ENCODE measurements around the gene SYT7.

The SYT7 gene

DNA sequence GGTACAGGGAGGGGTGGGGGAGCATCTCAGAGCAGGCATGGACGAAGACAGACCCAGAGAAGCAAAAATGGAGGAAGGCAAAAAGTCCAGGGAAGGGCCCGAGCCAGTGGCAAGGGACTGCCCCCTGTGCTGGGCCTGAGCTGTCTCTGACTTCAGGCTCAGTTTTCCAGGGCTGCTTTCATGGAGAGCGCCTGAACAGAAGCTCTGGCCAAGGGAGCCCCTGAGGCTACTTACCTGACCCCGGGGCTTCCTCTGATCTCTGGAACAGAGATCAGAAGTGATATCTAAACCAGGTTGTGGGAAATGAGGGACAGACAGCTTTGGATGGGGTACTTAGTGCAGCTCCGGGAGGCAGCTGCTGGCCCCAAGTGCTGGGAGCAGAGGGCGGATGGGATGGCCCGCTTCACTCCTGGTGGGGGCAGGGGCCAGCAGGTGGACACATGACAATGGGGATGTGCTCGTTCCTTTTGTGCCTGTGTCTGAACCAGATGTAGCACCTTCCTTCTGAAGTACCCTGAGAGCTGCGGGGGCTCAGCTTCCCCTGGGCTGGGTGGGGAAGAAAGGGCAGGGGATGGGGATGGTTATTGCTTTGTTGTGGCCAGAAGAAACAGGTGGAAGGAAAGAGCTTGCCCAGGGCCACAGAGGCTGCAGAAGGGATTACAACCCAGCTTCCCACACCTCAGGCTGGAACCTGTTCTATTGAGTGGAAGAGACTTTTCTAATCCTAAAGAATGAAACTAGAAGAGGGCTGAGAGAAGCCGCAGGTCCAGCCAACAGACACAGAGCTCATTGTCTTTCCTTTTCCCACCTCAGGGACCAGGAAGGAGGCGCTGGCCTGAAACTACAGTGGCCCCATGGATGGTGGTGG, 66.6 kb downstream of the SYT7 start:
- DNase-seq (ENCODE audit: low spot score): no peak

GRCh38 chr11:61513143-61513765, 67.6 kb downstream of the SYT7 start:
- DNase-seq (ENCODE audit: low spot score): no peak

DNA sequence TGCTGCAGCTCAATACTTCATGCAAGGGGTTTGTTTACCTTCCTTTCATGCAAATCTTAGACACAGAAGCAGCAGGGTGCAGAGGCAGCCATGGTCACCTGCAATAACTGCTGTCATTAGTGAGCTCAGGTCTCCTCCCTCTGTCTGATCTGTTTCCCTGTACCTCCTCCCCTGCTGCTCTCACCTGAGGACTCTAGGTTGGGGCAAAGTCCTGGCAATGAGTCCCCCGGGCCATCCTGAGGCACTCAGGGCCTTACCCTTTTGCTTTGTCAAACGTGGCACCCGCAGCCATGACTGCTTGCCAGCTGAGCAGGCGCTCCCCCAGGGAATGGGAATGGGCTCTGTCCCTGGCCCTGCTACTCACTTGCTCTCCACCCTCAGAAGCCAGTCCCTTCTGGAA, 68.4 kb downstream of the SYT7 start:
- no peak for DNase-seq (ENCODE audit: low spot score)

- DNase-seq (ENCODE audit: low spot score): no peak
Observed at GRCh38 chr11:61511383-61511782, 69.5 kb downstream of the SYT7 start.

DNA sequence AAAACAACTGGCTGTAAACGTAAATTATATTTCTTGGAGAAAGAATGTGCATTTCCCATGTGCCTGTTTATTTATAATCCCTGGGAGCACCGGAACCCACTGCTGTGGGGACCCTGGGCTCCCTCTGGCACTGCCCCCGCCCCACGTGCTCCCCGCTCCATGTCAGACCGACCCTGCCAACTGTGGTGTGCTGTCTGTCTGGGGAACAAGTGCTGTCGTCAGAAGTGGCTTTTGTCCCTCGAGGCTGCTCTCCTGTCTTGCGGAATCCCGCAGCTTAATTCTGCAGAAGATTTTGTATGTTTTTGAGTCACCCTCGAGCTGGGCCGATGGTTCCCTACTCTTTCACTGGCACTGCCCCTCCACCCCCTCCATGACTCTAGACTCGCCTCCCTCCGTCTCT, 69.9 kb downstream of the SYT7 start:
- no peak for DNase-seq (ENCODE audit: low spot score)

DNA sequence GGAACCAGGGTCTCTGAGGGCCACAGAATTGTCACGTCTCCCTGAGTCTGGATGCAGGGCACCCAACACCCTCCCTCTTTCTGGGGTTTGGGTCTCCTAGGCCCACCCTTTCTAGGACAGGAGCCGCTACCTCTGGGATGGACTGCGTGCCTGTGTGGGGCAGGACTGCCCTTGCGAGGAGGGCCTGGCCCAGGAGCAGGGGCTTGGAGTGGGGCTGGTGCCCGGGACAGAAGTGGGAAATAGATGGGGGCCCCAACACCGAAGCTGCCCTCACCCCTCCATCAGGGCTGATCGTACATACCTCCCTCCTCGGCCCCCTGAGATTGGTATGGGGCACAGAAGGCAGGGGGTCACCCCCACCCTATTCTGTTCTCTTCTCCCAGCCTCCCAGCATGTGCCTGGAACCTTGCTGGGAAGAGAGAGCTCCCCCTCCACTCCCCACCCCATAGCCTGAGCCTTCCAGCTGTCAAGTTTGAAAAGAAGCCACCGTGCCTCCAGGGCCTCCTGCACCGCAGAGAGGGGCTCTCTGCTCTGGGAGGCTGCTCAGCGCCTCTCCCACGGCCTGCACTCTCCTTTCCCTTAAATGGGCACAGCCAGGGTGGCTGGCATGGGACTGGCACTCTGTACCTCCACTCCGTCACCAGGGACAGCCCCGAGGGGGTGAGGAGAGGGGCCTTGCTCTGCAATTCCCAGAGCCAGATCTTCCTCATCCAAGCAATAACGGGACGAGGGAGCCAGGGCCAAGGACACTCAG, 70.5 kb downstream of the SYT7 start:
- no peak for DNase-seq (ENCODE audit: low spot score)

- peak; percentile 78 for DNase-seq (ENCODE audit: low spot score)
Observed at GRCh38 chr11:61509043-61510029, 71.5 kb downstream of the SYT7 start.

DNA sequence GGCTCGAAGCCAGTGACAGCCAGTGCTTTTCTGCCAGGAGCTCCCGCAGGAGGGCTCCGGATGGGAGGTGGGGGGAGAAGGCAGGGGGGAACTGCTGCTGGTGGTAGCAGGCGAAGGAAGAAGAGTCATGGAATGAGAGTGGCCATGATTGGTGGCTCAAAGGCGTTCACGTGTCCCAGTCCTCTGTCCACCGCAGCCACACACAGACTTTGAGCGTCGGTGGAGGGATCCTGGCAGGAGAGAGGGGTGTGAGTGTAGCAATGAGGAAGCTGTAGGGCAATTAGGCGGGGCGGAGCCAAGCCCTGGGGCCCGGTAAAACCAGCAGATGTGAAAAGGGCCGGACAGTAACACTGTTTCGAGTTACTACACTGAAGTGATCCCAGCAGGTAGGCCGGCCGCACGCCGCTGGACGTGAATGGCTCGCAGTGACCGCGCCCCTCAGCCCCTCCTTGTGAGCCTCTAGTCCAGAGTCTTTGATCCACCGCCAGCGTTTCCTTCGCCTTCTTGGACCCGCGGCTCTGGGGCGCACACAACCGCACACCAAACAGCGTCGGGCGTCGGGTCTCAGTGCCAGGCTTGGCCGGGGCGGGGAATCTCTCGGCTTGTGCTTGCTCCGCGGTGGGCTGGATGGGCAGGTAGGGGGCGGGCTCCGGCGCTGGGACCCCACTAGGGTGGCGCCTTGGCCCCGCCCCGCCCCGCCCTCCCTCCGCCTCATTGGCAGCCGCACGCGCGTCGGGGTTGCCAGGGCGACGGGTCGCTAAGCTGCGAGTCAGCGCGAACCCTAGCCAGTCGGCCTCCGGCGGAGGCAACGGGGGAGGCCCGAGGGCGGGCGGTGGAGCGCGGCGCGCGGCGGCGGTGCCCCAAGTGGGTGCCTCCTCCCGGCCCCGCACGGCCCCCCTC, 72.7 kb downstream of the SYT7 start, which contains the start of gene LRRC10B:
LRRC10B (plus strand) TSS at position 788 of the 900 bp plus-strand sequence. CDS start 250 bp downstream, outside the sequence.
- DNase-seq (ENCODE audit: low spot score): no peak

GRCh38 chr11:61507012-61507768, 73.7 kb downstream of the SYT7 start:
- no peak for DNase-seq (ENCODE audit: low spot score)

GRCh38 chr11:61505640-61506155, 75.2 kb downstream of the SYT7 start:
- DNase-seq (ENCODE audit: low spot score): no peak

GRCh38 chr11:61505106-61505505, 75.8 kb downstream of the SYT7 start:
- DNase-seq (ENCODE audit: low spot score): no peak

DNA sequence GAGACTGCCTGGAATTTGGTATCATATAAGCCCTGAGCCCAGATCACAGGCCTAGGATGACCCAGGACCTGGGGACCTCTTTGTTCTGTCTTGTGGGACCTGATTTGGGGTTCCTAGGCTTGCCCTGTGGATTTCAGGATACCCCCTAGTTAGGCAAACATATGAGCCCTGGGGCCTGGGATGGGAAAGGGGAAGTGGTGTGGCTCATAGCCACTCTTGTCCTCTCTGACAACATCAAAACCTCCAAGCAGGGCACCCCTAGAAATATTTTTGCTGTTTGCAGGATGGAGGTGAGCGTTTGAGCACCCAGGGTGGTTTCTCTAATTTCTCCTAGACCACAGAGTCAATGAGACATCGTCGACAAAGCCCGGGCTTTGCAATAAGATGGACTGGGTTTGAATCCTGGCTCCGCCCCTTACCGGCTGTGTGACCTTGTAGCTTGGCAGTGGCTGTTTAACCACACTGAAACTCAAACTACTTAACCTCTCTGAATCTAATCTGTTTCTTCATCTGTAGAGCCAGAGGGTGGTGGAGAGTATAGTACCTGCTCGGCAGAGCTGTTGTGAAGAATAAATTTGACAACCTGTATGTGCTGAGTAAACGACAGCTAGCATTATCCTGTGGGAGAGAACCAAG, 77.6 kb downstream of the SYT7 start:
- DNase-seq (ENCODE audit: low spot score): no peak

DNA sequence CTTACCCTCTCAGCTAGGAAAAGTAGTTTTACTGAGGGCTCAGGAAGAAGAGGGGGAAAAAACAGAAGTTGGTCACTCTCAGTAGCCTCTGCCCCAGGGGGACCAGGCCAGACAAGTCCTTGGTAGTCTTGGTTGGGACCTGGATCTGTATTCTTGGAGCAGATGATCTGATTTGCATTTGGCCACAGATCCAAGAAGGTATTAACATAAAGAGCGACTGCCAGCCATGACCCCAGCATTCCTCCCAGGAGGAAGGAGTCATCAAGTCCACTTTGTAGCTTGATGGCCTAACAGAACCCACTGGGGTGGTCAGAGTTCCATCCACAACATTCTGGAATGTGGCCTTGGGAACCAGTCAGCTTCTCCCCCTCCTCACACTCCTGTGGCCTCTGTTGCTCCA, 78.4 kb downstream of the SYT7 start:
- no peak for DNase-seq (ENCODE audit: low spot score)

GRCh38 chr11:61499816-61500491, 80.9 kb downstream of the SYT7 start:
- no peak for DNase-seq (ENCODE audit: low spot score)

GRCh38 chr11:61498767-61499341, 82.0 kb downstream of the SYT7 start:
- no peak for DNase-seq (ENCODE audit: low spot score)

DNA sequence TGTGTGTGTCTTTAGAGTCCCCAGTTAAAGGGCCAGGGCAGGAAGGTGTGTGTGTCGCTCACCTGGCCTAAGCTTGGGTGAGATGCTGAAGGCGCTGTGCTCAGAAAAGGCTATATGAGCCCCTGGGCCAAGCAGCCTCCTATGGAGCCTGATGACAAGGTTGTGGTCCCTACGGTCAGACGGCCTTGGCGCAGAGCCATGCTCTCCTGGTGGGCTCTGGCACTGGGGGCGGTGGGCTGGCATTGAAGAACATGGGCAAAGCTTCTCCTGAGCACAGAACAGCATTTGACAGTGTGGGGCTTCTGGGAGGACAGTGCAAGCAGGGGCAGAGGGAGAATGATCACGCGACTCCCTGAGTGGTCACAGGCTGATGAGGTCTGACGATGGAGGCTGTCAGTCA, 83.0 kb downstream of the SYT7 start:
- DNase-seq (ENCODE audit: low spot score): no peak

DNA sequence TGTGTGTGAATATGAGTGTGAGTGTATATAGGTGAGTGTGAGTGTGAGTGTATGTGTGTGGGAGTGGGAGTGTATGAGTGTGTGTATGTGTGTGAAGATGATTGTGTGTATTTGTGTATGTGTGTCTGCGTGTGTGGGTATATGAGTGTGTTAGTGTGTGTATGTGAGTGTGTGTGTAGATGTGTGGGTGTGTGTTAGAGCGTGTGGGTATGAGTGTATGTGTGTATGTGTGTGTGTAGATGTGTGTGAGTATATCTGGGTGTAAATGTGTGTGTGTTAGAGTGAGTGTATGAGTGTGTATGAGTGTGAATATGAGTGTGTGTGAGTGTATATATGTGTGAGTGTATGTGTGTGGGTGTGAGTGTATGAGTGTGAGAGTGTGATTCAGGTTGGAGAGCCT, 83.4 kb downstream of the SYT7 start:
- no peak for DNase-seq (ENCODE audit: low spot score)
